Mesodermal cell (in vitro differentiated cells): ENCODE measurements around the gene F8.
"Not testable (repeated sequence)": the region's sequence is repeated elsewhere in the genome, so short reads cannot be mapped to it uniquely, and the experiment has no call there.

ENCODE experiments used
- H3K27ac ChIP-seq: 2 replicates; pipeline ENCODE4 v1.7.0; 2013; ENCODE audit warnings: mild to moderate bottlenecking, low read depth, low read length, moderate library complexity; ENCODE audit not compliant: severe bottlenecking
- H3K36me3 ChIP-seq: 2 replicates; pipeline ENCODE4 v1.7.1; 2013; ENCODE audit warnings: mild to moderate bottlenecking, low read length, moderate library complexity; ENCODE audit not compliant: control insufficient read depth, insufficient read depth
- H3K4me1 ChIP-seq: one replicate; pipeline ENCODE4 v1.7.1; 2013; ENCODE audit warnings: mild to moderate bottlenecking, low read length; ENCODE audit not compliant: insufficient read depth, control insufficient read depth, poor library complexity, severe bottlenecking
- H3K4me3 ChIP-seq: 2 replicates; pipeline ENCODE4 v1.7.0; 2013; ENCODE audit warnings: low read length, control low read depth, mild to moderate bottlenecking; ENCODE audit not compliant: insufficient read depth, poor library complexity, severe bottlenecking; ENCODE audit errors: extremely low read depth
- H3K9me3 ChIP-seq: 2 replicates; pipeline ENCODE4 v1.7.1; 2013; ENCODE audit warnings: mild to moderate bottlenecking, low read length, moderate library complexity; ENCODE audit not compliant: control insufficient read depth
- WGBS, 2 experiments: methylation state at CpG; one replicate each; pipeline ENCODE4 v1.1.5; 2013; ENCODE audit warnings: missing lambda C conversion rate in 2 of 2; ENCODE audit not compliant: insufficient coverage in 2 of 2; 5-methylcytosine and 5-hydroxymethylcytosine counted together

F8 gene

GRCh38 chrX:155028877-155029291, 6.4 kb upstream of the F8 start:
- Histone ChIP-seq H3K4me1 (no peaks in the 10 kb centered on the region), H3K9me3 (no peaks in the 10 kb centered on the region), H3K36me3 (peaks cover 6% of the 10 kb centered on the region), H3K4me3 (no peak overlapping the region), H3K27ac (no peak overlapping the region)
- no CpG with 5 or more reads among the region's 2 CpGs for WGBS, 2 experiments

- Histone ChIP-seq H3K9me3 (no peaks in the 10 kb centered on the region), H3K36me3 (peaks cover under 1% of the 10 kb centered on the region), H3K4me3 (peak overlapping the region; percentile 53), H3K27ac (no peak overlapping the region), H3K4me1 (no peaks in the 10 kb centered on the region)
- no CpG with 5 or more reads among the region's 3 CpGs for WGBS, 2 experiments
Measured at GRCh38 chrX:155028129-155028528, 5.6 kb upstream of the F8 start.

GRCh38 chrX:155027509-155028066, 5.1 kb upstream of the F8 start:
- 0 to 10% methylated on average over 1 to 2 of the region's 14 CpGs for WGBS, 2 experiments
- H3K4me1 ChIP-seq, result peaks cover 2% of the 10 kb centered on the region

GRCh38 chrX:155026727-155027508, 4.4 kb upstream of the F8 start, which contains the start of gene FUNDC2:
TSS of gene FUNDC2 (plus strand) at chrX:155026844. CDS start at chrX:155026939, 95 bp downstream.
- Histone ChIP-seq H3K4me1 (peaks cover 2% of the 10 kb centered on the region), H3K36me3 (no peaks in the 10 kb centered on the region), H3K27ac (peak within 1 kb of the TSS; percentile 97), H3K4me3 (peak within 1 kb of the TSS; percentile 53), H3K9me3 (no peaks in the 10 kb centered on the region)
- WGBS, 2 experiments, result 0% methylated on average over 2 to 30 of the region's 82 CpGs

More at GRCh38 chrX:155027509-155028066, 5.1 kb upstream of the F8 start:
- Histone ChIP-seq H3K36me3 (no peaks in the 10 kb centered on the region), H3K9me3 (no peaks in the 10 kb centered on the region), H3K4me3 (peak overlapping the region; percentile 53), H3K27ac (peak overlapping the region; percentile 97)

- peak overlapping the region; percentile 97 for H3K27ac ChIP-seq
- H3K4me1 ChIP-seq, result peaks cover 2% of the 10 kb centered on the region
- no CpG with 5 or more reads among the region's 16 CpGs for WGBS, 2 experiments
- peak overlapping the region; percentile 53 for H3K4me3 ChIP-seq
- H3K36me3 ChIP-seq, result no peaks in the 10 kb centered on the region
- H3K9me3 ChIP-seq, result no peaks in the 10 kb centered on the region
Measured at GRCh38 chrX:155026420-155026726, 3.9 kb upstream of the F8 start.

GRCh38 chrX:155023907-155024833, 1.6 kb upstream of the F8 start:
- peaks cover 2% of the 10 kb centered on the region for H3K4me1 ChIP-seq
- H3K36me3 ChIP-seq, result no peaks in the 10 kb centered on the region
- H3K4me3 ChIP-seq, result no peak overlapping the region
- H3K27ac ChIP-seq, result no peak overlapping the region
- WGBS, 2 experiments, result 100% methylated on average over 3 of the region's 6 CpGs; no CpG with 5 or more reads in 1 of the 2 experiments
- H3K9me3 ChIP-seq, result no peaks in the 10 kb centered on the region

GRCh38 chrX:155020591-155020990, 1.9 kb downstream of the F8 start:
- WGBS, 2 experiments, result no CpG with 5 or more reads among the region's 3 CpGs
- Histone ChIP-seq H3K36me3 (no peaks in the 10 kb centered on the region), H3K4me1 (peaks cover 2% of the 10 kb centered on the region), H3K27ac (no peak overlapping the region), H3K4me3 (no peak overlapping the region), H3K9me3 (no peaks in the 10 kb centered on the region)

GRCh38 chrX:155009994-155010472, 12.5 kb downstream of the F8 start:
- Histone ChIP-seq H3K4me3 (no peak overlapping the region), H3K9me3 (no peaks in the 10 kb centered on the region), H3K27ac (no peak overlapping the region), H3K4me1 (no peaks in the 10 kb centered on the region), H3K36me3 (no peaks in the 10 kb centered on the region)
- WGBS, 2 experiments, result no CpG with 5 or more reads among the region's 3 CpGs

- H3K27ac ChIP-seq, H3K4me1 ChIP-seq: not testable (repeated sequence)
- no CpG with 5 or more reads among the region's 12 CpGs for WGBS, 2 experiments
Measured at GRCh38 chrX:155008578-155008977, 13.9 kb downstream of the F8 start.

GRCh38 chrX:155006913-155007671, 15.4 kb downstream of the F8 start:
- WGBS, 2 experiments, result 100% methylated on average over 1 to 2 of the region's 11 CpGs
- H3K9me3 ChIP-seq, H3K36me3 ChIP-seq, H3K27ac ChIP-seq, H3K4me3 ChIP-seq, H3K4me1 ChIP-seq: not testable (repeated sequence)

More at GRCh38 chrX:155008578-155008977, 13.9 kb downstream of the F8 start:
- not testable (repeated sequence) for H3K4me3 ChIP-seq, H3K36me3 ChIP-seq, H3K9me3 ChIP-seq
